ENCODE results near the gene EXOC3L1.

Gene EXOC3L1

DNA sequence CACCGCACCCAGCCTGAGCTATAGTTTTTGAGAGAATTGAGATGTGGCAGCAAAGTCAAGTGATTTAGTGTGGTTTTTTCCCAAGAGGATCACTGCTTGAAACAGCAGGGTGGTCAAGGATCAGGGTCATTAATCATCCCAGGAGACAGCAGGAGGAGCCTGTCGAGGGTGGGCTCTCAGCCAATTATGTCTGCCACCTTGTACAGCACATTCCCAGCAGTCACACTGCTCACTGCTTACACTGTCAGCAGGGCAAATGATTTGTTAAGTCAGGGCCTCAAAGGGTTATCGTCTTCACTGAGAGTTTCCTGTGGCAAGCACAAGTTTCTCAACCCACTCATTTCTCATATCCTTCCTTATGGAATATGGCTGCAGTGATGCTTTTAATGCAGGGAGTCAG is 52.3 kb downstream of the EXOC3L1 start:
- TF ChIP-seq POLR2A (IDR thresholded peaks at IDR 0.05; ENCODE audit: low read depth, low read length), result no peak
- DNase-seq (ENCODE audit: insufficient read length, low spot score) (no peak), FAIRE-seq (no peak)

All from H54 (cell line).